Hepatocyte (in vitro differentiated cells): ENCODE measurements around the gene KIAA1755. TPM values are rescaled to one million over a fixed set of nuclear protein-coding genes. Genes with fewer than 3 reads are reported as not detected.

Experiments used
- DNase-seq: peaks from one replicate; pipeline ENCODE4 v3.0.0-alpha.2; 2016; ENCODE audit warnings: low spot score
- H2AFZ ChIP-seq: fragments of 200-600 bp; sonication (generic); 2 replicates; pipeline ENCODE4 v1.6.0; 2016; ENCODE audit warnings: antibody characterized with exemption, mild to moderate bottlenecking
- H3K27ac ChIP-seq: fragments of 200-600 bp; sonication (generic); 2 replicates; pipeline ENCODE4 v1.5.1; 2016; ENCODE audit warnings: mild to moderate bottlenecking
- H3K27me3 ChIP-seq: fragments of 200-600 bp; sonication (generic); 2 replicates; pipeline ENCODE4 v1.6.1; 2016
- H3K36me3 ChIP-seq: fragments of 200-600 bp; sonication (generic); replicated peaks from 2 replicates; pipeline ENCODE4 v1.5.1; 2016; ENCODE audit warnings: low read depth; ENCODE audit not compliant: insufficient read depth
- H3K4me1 ChIP-seq: fragments of 200-600 bp; sonication (generic); 2 replicates; pipeline ENCODE4 v1.5.1; 2016; ENCODE audit warnings: mild to moderate bottlenecking, moderate library complexity; ENCODE audit not compliant: insufficient read depth
- H3K4me2 ChIP-seq: fragments of 200-600 bp; sonication (generic); 2 replicates; pipeline ENCODE4 v1.6.0; 2016
- H3K4me3 ChIP-seq: fragments of 200-600 bp; sonication (generic); 2 replicates; pipeline ENCODE4 v1.5.1; 2016; ENCODE audit warnings: mild to moderate bottlenecking
- H3K79me2 ChIP-seq: fragments of 200-600 bp; sonication (generic); 2 replicates; pipeline ENCODE4 v1.6.0; 2017; ENCODE audit warnings: mild to moderate bottlenecking
- H3K9me2 ChIP-seq: fragments of 200-600 bp; sonication (generic); replicated peaks from 2 replicates; pipeline ENCODE4 v1.6.0; 2017; ENCODE audit warnings: mild to moderate bottlenecking; ENCODE audit not compliant: insufficient read depth
- H3K9me3 ChIP-seq: fragments of 200-600 bp; sonication (generic); 2 replicates; pipeline ENCODE4 v1.5.1; 2016; ENCODE audit warnings: low read depth, mild to moderate bottlenecking
- H4K20me1 ChIP-seq: fragments of 200-600 bp; sonication (generic); 2 replicates; pipeline ENCODE4 v1.6.0; 2016; ENCODE audit warnings: mild to moderate bottlenecking; ENCODE audit not compliant: insufficient read depth, poor library complexity, severe bottlenecking
- EZH2 ChIP-seq: fragments of 200-600 bp; sonication (generic); IDR thresholded peaks from 2 replicates; pipeline ENCODE4 v1.6.1; 2016; ENCODE audit warnings: antibody characterized with exemption, mild to moderate bottlenecking, borderline replicate concordance
- EZH2phosphoT487 ChIP-seq: fragments of 200-600 bp; sonication (generic); IDR thresholded peaks from one replicate; pipeline ENCODE4 v1.6.1; 2018; ENCODE audit warnings: antibody characterized with exemption, mild to moderate bottlenecking, low read depth, moderate library complexity; ENCODE audit not compliant: unreplicated experiment, severe bottlenecking
- WGBS: methylation state at CpG from one replicate; pipeline ENCODE4 v1.1.6; 2016; ENCODE audit warnings: low lambda C conversion rate; ENCODE audit errors: missing lambda C conversion rate; 5-methylcytosine and 5-hydroxymethylcytosine counted together
- polyA plus RNA-seq: library from polyadenylated mRNA; unstranded; fragments of >200 nt; fragmentation: Nextera tagmentation; extraction: Ambion mirVana; gene quantifications from 2 replicates; pipeline ENCODE4 v1.2.1, GENCODE V29; 2016
- total RNA-seq: library from RNA; depleted of rRNA; stranded (reverse); fragments of >200 nt; gene quantifications from 2 replicates; pipeline ENCODE4 v1.2.3, GENCODE V29; 2014
- TF ChIP-seq, protein P1 (sequence below): fragments of 200-600 bp; sonication (generic); IDR thresholded peaks from 2 replicates; pipeline ENCODE4 v1.5.1; 2016; ENCODE audit warnings: antibody characterized with exemption, mild to moderate bottlenecking; ENCODE audit not compliant: poor library complexity

Gene KIAA1755
- total and polyA plus RNA-seq, 2 experiments from 2014 or later, result 1.6 to 3.4 TPM

DNA sequence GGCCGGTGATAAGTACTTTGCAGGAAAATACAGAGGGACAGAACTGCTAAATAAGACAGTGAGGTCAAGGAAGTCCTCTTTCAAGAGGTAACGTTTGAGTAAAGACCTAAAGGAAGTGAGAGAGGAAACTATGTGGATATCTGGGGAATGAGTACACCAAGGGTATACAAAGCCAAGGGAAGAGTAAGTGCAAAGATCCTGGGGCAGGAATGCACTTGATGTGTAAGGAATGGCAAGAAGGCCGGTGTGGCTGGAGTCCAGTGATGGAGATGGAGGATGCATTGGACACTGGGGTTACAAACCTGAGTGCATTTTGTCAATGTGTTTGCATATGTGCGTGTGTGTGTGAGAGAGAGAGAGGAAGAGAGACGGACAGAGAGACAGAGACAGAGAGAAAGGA, 63.3 kb downstream of the KIAA1755 start:
- TF ChIP-seq, protein P1, sequence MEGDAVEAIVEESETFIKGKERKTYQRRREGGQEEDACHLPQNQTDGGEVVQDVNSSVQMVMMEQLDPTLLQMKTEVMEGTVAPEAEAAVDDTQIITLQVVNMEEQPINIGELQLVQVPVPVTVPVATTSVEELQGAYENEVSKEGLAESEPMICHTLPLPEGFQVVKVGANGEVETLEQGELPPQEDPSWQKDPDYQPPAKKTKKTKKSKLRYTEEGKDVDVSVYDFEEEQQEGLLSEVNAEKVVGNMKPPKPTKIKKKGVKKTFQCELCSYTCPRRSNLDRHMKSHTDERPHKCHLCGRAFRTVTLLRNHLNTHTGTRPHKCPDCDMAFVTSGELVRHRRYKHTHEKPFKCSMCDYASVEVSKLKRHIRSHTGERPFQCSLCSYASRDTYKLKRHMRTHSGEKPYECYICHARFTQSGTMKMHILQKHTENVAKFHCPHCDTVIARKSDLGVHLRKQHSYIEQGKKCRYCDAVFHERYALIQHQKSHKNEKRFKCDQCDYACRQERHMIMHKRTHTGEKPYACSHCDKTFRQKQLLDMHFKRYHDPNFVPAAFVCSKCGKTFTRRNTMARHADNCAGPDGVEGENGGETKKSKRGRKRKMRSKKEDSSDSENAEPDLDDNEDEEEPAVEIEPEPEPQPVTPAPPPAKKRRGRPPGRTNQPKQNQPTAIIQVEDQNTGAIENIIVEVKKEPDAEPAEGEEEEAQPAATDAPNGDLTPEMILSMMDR, result no peak
- no peak for TF ChIP-seq EZH2phosphoT487
- no peak for TF ChIP-seq EZH2
- no peaks in the 10 kb centered on the region for H3K79me2 ChIP-seq

DNA sequence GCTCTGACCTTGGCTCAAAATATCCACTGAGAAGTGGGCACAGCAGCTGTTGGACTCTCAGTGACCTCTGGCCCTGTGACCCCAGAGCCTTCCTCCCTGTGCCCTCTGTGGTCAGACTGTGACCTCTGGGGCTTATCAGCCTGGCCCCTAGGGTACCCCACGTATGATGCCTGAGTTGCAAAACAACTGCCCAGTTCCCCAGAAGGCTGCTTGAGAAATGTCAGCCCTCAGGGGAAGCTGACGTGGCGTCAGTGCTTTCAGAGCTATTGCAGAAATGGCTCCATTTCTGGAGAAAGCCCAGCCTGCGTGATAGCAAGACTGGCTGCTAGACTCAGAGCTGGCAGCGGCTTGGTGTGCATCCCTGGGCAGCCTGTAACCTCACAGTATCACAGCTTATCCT, 63.9 kb downstream of the KIAA1755 start:
- Histone ChIP-seq H4K20me1 (no peaks in the 10 kb centered on the region), H3K36me3 (no peaks in the 10 kb centered on the region), H3K4me1 (peaks cover under 1% of the 10 kb centered on the region), H3K4me3 (no peak overlapping the region), H3K27me3 (no peaks in the 10 kb centered on the region), H2AFZ (no peak overlapping the region), H3K9me2 (no peaks in the 10 kb centered on the region), H3K9me3 (no peaks in the 10 kb centered on the region), H3K79me2 (no peaks in the 10 kb centered on the region), H3K27ac (peak overlapping the region; percentile 82), H3K4me2 (no peak overlapping the region)
- 37% methylated on average over 5 of the region's 5 CpGs for WGBS
- TF ChIP-seq EZH2 (no peak), EZH2phosphoT487 (no peak)
- TF ChIP-seq, protein P1, result no peak
- DNase-seq, result peak; percentile 64

More for the DNA sequence above, 63.3 kb downstream of the KIAA1755 start:
- H4K20me1 ChIP-seq, result no peaks in the 10 kb centered on the region
- no peak for DNase-seq
- H3K9me3 ChIP-seq, result no peaks in the 10 kb centered on the region
- H3K4me3 ChIP-seq, result no peak overlapping the region
- no peaks in the 10 kb centered on the region for H3K9me2 ChIP-seq
- peak overlapping the region; percentile 18 for H3K27ac ChIP-seq
- no peak overlapping the region for H2AFZ ChIP-seq
- no peaks in the 10 kb centered on the region for H3K36me3 ChIP-seq
- 88% methylated on average over 5 of the region's 5 CpGs for WGBS
- H3K4me1 ChIP-seq, result no peaks in the 10 kb centered on the region
- H3K4me2 ChIP-seq, result no peak overlapping the region
- no peaks in the 10 kb centered on the region for H3K27me3 ChIP-seq

DNA sequence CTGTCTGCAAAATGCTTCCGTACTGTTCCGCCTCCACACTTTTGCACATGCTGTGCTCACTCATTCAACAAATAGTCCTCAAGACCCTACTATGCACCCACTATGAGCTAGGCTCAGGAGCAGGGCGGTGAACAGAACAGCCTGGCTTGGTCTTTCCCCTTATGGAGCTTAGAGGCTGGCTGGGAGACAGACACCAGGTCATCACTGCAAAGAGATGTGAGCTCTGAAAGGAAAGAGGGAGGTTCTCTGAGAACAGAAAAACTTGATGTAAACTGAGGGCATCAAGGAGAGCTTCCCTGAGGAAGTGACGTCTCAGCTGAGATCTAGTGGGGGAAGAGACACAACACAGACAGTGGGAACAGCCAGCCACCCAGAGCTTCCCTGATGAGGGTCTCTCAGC, 64.5 kb downstream of the KIAA1755 start:
- no peak overlapping the region for H3K4me2 ChIP-seq
- H3K9me3 ChIP-seq, result no peaks in the 10 kb centered on the region
- H3K27me3 ChIP-seq, result no peaks in the 10 kb centered on the region
- no peak overlapping the region for H3K4me3 ChIP-seq
- no peaks in the 10 kb centered on the region for H3K79me2 ChIP-seq
- H3K36me3 ChIP-seq, result no peaks in the 10 kb centered on the region
- DNase-seq, result no peak
- no peaks in the 10 kb centered on the region for H4K20me1 ChIP-seq
- peaks cover 6% of the 10 kb centered on the region for H3K4me1 ChIP-seq
- no peaks in the 10 kb centered on the region for H3K9me2 ChIP-seq
- H3K27ac ChIP-seq, result peak overlapping the region; percentile 82
- WGBS, result 94% methylated on average over 4 of the region's 4 CpGs
- H2AFZ ChIP-seq, result no peak overlapping the region
- TF ChIP-seq, protein P1, result no peak
- TF ChIP-seq EZH2 (no peak), EZH2phosphoT487 (no peak)

DNA sequence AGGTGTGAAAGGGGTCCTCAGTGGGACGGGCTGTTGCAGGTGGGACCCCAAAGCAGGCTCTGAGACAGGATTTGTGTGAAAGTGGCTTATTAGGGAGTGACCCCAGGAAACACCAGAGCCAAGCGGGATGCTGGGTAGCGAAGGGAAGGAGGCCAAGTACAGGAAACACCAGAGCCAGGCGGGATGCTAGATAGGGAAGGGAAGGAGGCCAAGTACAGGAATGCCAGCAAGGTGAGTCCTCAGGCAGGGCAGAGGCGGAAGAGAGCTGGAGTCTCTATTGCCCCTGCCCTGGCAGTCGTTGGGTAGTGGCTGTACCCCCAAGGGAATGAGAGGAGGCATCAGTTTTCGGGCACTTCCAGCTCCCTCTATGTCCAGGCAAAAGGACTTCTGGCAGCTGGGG, 65.0 kb downstream of the KIAA1755 start:
- Histone ChIP-seq H3K4me3 (no peak overlapping the region), H3K27ac (no peak overlapping the region), H3K79me2 (no peaks in the 10 kb centered on the region), H2AFZ (no peak overlapping the region), H4K20me1 (no peaks in the 10 kb centered on the region), H3K9me3 (no peaks in the 10 kb centered on the region), H3K36me3 (no peaks in the 10 kb centered on the region), H3K27me3 (no peaks in the 10 kb centered on the region), H3K4me1 (peaks cover 9% of the 10 kb centered on the region), H3K4me2 (no peak overlapping the region), H3K9me2 (no peaks in the 10 kb centered on the region)
- TF ChIP-seq, protein P1, result no peak
- TF ChIP-seq EZH2phosphoT487, result no peak
- no peak for TF ChIP-seq EZH2
- no peak for DNase-seq
- 94% methylated on average over 7 of the region's 7 CpGs for WGBS
